ENCODE measurements around the gene EEF1AKMT3.

The EEF1AKMT3 gene

DNA sequence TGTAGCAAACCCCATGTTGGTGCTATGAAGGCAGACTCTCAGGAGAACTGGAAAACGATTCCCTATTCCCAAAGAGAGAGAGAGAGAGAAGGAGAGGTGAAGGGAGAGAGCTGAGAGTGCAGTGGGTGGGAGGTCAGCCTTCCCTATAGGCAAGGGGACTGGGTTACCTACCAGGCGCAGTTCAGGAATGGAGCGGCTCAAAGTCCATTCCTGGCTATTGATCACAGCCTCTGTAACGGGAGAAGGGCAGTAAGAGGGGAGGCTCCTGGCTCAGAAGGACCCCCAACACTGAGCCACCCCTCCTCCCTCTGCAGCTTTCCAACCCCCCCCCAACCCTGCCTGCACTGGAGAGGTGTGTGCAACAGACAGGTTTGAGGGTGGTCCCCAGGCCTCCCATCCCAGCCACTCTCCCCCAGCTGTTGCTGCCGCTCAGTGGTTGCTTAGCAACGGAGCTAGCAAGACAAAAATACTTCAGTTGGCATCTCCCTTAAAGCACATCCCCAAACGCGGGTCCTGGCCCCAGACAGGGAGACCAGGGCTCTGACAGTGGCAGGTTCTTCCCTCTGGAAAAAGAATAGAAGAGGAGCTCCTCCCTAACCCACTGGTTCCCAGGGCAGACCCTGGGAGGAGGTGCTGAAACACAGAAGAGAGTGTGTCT, 37.1 kb upstream of the EEF1AKMT3 start:
- no peak for DNase-seq

DNA sequence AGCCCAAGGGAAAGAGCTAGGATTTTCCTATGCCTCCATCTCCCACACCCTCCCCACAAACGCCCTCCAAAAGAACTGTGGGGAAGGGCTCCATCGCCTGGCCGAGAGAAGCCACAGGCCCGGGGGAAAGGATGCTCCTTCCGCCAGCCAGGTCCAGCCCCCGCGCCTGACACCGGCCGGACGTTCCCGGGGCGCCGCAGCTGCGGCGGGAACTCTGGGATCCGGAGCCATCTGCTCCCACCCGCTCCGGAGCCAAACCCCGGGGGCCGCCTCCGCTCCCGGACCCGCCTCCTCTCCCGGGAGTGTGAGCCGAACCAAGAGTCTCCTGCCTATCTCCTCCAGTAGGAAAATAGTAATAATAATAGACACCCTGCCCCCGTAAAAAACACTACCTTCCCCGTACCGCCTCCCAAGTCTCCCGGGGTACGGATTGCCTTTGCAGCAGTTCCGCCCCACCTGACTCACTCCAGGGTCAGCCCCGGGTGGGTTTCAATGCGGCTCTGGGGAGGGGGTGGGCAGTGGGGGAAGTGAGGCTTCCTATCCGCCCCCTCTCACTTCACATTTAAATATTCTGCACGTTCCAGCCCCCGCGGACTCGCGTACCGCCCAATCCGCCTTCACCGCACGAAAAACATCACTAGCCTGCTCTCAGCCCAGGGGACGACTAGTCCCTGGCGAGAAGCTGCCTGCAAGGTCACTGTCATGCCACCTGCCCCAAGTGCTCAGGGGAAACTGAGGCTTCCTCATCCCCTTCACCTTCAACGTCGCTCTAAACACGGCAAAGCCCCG, 36.3 kb upstream of the EEF1AKMT3 start:
- DNase-seq: no peak

DNA sequence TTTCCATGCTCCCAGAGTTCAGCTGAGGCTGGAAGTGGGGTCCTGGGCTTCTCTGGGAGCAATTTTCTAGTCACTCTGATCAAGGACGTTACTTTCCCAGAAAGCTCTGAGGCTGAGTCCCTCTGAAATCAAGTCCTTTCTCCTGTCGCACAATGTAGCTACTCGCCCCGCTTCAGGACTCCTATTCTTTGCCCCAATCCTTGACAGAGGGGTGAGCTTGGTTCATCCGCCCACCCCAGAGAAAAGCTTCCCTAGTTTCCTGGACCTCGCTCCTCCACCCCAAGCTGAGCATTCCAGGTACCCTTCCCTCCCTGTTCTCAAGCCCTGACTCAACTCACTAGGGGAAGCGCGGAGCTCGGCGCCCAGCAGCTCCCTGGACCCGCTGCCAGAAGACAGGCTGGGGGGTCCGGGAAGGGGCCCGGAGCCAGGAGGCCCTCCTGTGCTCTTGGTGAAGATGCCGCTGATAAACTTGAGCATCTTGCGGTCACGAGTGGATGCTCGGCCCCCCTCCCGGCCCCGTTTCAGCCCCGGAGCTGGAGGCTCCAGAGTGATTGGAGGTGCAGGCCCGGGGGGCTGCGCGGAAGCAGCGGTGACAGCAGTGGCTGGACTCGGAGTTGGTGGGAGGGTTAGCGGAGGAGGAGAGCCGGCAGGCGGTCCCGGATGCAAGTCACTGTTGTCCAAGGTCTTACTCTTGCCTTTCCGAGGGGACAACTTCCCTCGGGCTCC, 35.5 kb upstream of the EEF1AKMT3 start:
- no peak for DNase-seq

DNA sequence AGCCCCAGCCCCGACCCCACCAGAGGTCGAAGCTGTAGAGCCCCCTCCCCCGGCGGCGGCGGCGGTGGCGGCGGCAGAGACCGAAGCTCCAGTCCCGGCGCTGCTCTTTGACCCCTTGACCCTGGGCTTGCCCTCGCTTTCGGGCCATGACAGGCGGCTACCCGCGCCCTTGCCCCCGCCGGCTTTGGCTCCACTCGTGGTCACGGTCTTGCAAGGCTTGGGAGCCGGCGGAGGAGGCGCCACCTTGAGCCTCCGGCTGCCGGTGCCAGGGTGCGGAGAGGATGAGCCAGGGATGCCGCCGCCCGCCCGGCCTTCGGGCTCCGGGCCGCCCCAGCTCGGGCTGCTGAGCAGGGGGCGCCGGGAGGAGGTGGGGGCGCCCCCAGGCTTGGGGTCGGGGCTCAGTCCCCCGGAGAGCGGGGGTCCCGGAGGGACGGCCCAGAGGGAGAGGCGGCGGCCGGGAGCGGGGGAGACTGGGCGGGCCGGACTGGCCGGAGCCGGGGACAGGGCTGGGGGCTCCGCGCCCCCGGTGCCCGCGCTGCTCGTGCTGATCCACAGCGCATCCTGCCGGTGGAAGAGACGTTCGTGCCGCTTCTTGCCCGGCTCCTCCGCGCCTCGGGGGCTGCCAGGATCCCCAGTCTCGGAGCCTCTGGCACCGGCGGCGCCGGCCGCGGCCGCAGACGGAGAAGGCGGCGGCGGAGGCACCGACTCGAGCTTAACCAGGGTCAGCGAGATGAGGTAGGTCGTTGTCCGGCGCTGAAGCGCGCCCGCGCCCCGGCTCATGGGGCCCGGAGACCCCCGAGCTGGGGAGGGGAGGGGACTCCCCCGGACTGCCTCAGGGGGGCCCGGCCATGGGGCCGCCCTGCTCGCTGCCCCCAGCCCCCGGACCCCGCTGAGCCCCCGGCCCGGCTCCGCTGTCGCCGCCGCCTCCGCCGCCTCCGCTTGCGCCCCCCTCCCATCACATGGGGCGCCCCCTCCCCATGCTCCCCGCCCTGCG, 34.6 kb upstream of the EEF1AKMT3 start:
- DNase-seq: no peak

DNA sequence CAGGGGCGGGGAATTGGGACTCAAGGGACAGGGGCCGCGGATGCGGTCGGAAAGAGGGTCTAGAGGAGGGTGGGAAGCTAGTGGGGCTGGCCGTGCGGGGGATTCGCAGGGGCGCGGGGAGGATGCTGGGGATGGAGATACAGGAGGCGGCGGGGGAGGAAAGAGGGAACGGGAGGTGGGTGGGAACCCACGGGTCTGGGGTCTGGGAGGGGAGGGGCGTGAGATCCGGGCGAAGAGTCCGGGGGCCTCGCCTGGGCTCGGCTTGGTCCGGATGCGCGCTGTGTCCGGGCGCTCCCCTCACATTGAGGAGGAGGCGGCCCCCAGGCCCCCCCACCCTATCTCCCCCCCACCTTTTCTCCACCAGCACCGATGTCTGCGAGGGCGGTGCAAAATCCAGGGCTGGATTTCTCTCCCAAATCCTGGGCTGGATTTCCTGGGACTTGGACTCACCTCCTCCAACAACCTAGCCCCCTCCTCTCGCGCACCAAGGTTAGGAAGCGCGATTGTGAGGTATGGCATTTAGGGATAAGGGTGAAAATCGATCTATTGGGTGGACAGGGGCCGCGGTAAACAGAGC, 33.7 kb upstream of the EEF1AKMT3 start, which contains the start of gene AGAP2:
AGAP2 (minus strand) TSS at position 82 of the 577 bp plus-strand sequence. CDS start 496 bp downstream, outside the sequence.
- no peak for DNase-seq

DNA sequence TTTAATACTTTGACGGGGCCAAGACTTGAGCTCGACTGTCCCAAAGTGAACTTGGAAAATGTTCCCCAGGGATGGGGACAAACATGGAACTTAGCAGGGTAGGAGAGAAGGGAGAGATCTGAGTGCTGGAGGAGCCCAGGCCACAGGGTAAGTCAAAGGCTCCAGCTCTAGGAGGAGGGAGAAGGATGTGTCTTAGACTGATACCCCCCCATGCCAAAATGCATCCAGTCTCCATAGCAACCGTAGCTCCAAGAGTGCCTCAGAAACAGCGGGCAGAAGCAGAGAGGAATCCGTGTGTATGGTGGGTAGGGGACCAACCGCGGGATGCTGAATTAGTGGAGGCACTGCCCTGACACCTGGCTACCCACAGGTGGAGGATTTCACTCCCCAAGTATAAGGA, 33.0 kb upstream of the EEF1AKMT3 start:
- no peak for DNase-seq

DNA sequence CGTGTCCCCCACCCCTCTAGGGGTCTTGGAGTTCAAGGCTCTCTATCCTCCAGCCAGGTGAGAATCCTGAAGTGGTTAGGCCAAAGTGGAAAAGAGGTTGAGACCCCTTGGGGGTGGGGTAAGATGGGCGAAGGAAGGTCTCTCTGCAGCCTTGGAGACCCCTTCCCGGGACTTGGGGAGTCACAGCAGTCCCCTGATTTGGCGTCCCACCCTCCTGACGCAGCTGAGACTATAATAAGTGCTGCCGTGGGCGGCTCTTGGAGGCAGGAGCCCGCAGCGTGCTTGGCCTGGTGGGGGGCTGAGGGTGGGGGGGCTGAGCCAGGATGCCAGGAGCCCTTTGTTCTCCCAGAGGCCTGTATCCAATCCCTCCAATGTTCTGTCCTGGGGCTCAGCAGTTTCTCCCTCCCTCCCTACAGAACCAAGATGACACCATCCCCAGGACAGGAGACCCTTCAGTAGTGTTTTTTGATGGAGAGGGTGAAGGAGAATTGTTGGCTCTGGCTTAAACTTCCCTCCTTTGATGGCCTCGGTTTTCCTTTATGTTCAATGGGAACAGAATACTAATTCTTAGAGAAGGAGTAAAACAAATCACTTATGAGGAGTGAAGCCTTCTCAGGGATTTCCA, 32.4 kb upstream of the EEF1AKMT3 start:
- no peak for DNase-seq

DNA sequence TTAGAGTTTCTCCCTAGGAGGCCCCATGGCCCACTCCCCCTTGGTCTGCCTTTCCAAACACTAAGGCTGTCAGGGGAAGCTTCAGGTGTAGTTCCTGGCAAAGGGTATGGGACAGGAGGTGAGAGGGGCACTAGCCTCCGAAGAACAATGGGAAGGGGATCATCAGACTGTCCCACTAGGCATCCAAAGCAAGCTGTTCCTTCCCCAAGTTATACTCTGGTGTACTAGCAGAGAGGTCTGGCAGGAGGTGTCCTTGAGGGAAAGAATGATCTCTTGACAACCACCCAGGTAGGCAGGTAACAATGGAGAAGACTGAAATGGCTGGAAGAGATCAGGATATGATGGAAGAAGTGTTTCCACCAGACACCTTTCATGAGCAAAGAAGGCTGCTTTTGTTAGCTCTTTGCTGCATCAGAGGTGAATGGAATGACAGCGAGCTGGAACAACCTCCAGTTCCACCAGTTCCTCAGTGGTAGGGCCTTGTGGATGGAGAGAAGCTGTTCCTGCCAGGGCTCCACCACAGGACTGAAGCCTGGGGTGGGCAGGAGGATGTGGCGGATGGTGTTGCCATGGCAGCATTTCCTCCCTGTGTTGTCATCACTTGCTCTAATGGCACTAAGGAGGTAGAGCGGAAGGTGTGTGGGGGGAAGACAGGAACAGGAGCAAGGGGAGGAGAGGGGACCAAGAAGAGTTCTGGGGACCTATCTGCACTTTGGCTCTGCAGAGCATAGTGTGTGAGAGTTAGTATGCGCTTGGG, 31.6 kb upstream of the EEF1AKMT3 start:
- peak; percentile 8 for DNase-seq

DNA sequence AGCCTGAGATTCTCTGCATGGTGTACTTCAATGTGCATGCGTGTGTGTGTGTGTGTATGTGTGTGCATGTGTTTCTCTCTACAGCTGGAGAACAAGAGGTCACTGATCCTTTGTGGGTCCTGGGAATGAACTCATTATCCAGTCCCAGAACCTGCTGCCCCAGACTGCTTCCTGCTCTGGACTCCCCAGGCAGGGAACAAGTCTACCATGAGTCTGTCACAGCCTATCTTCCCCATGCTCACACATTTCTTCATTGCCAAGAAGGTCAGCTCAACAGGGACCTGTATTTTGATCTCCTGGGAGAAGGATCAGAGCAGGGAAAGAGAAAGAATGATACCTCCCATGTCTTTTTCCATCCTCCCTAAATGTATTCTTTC, 31.0 kb upstream of the EEF1AKMT3 start:
- DNase-seq: no peak

DNA sequence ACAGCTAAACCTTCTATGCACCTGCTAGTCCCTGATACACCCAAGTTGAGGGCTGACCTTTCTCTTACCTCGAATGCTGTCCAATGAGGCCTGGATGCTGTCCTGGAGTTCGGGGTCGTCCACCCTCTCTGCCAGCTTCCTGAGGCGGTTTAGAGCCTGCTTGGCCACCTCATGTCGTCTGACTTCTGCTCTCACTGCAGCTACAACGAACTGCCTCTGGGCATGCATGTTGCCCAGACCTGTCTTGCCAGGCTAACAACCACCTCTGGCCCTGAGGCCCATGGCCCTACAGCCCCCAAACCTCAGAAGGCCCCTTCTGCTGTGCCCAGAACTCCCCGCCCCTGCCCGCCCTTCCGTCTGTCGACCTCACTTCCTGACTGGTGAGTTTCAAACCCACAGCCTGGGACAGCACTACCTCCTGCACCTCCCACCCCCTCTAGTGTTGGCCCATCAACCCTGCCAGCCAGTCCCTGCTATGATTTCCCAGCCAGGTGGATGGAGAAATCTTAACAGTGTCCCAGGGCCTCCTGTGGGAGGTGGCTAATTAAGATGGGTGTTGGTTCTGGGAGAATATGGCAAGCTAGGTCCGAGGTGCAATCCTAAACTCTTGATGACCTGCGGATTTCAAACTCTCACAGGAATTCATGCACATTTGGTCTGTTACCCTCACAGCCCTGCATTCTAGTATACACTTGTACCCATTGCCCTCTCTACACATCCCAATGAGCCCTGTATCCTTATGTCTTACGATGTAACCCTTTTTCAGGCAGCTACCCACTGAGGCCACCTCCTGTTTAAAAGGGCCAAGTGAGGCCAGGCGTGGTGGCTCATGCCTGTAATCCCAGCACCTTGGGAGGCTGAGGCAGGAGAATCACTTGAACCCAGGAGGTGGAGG, 30.3 kb upstream of the EEF1AKMT3 start:
- peak; percentile 11 for DNase-seq

DNA sequence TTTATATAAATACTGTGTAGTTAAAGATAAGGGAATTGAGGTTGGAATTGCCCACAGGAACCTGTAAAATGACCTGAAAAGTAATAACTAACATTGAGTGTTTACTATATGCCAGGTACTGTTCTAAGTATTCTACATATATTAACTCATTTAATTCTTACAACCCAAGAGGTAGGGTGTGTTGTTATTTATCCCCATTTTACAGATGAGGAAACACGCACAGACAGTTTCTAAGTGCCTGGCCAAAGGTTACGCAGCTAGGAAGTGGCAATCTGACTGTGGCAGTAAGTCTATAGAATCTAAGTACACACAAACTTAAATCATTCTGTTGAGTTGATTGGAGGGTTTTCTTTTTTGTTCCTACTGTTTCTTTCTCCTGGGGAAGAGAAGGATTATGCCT, 28.6 kb upstream of the EEF1AKMT3 start:
- no peak for DNase-seq

DNA sequence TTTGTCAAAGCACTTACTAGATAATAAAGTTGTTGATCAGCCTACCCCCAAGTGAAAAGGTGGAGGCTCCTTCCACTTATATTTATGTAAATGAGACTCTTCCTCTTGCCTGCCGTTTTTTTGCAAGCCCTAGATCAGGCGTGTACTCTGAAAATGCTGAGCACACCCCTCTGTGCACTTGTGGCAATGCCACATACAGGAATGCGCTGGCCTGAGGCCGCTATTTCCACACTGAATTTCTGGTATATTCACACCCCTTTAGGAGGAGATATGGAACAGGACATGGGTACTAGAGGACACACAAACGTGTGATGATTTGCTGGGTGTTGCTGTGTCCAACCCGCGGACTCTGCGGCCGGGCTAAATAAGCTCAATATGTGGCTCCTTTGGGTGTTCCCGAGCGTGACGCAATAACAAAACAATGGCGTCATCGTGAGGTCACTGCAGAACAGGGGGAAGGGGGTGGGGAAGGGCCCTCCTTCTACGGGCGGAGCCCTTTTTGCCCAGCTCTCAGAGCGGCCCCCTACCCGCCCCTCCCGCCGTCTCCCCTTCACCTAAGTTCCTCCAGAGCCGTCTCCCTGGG, 28.1 kb upstream of the EEF1AKMT3 start:
- DNase-seq: no peak

DNA sequence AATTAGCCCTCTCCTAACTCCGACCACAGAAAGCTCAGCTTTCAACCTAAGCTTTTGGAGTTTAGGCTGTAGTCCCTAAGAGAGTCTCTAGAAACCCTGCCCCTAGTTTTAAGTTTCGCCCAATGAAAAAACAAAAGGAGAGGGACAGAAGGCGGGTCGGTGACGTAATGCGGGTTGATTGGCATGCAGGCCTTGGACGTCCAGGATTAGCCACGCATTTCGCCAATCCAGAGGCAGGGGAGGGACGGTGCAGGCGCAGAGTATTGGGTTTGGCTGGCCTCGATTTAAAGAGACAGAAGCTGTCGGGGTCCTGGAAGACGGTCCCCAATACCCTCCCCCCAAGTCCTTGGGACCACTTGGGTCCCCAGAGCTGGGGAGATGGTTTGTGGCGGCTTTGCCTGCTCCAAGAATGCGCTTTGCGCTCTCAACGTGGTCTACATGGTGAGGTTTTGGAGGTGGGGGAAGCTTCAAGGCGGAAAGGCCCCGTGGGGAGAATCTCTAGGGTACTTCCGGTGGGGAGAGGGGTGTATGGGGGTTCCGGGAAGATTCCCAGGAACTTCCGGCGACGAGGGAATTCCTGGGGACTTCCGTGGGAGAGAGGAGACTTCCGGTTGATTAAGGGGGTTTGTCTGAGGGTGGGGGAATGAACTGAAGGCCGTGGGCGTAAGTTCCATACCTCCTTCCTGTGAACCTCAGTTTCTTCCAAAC, 27.5 kb upstream of the EEF1AKMT3 start, which contains the start of gene TSPAN31:
TSPAN31 (plus strand) TSS at position 263 of the 708 bp plus-strand sequence; CDS start at position 379, 116 bp downstream.
- peak; percentile 91 for DNase-seq

DNA sequence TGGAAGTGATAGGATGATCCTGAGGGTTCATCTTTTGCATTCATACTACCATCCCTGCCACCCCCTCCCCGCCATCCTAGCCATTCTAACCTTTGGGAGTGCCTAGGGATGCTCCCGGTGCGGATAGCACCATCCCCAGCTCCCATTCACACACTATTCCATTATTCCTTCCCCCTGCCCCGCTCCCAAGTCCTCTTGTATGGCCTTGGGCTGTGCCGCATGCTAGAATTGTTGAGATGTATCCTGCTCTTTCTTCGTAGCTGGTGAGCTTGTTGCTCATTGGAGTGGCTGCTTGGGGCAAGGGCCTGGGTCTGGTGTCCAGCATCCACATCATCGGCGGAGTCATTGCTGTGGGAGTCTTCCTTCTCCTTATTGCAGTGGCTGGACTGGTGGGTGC, 26.9 kb upstream of the EEF1AKMT3 start:
- no peak for DNase-seq

DNA sequence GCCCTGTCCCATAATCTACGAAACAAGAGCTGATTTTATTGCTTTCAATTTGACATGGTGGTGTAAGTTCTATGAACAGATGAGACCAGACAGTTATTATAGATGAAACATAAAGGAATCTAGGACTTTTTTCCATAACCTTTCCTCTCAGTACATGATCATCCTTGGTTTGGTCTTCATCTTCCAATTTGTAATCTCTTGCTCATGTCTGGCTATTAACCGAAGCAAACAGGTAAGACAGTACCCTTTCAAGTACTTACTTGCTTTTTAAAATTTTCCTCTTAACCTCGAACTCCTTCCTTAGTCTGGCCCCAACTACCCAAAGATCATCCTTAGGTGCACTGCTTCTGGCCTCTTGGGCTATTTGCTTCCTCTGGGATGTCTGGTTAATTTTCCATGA, 26.4 kb upstream of the EEF1AKMT3 start:
- DNase-seq: no peak

DNA sequence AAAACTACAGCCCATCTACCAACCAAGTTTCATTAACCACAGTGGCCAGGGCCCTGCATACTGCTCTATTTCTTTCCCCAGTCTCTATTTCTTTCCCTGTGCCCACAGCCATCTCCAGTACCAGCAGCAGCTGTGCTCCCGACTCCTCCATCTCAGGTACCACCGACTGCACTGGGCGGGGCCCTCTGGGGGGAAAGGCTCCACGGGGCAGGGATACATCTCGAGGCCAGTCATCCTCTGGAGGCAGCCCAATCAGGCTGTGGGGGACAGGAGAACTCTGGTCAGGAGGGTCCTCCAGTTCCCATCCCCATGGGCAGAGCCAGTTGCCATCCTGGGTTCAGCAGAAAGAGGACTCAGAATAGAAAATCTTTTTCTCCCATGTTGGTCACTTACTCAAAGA, 23.4 kb upstream of the EEF1AKMT3 start:
- DNase-seq: no peak

DNA sequence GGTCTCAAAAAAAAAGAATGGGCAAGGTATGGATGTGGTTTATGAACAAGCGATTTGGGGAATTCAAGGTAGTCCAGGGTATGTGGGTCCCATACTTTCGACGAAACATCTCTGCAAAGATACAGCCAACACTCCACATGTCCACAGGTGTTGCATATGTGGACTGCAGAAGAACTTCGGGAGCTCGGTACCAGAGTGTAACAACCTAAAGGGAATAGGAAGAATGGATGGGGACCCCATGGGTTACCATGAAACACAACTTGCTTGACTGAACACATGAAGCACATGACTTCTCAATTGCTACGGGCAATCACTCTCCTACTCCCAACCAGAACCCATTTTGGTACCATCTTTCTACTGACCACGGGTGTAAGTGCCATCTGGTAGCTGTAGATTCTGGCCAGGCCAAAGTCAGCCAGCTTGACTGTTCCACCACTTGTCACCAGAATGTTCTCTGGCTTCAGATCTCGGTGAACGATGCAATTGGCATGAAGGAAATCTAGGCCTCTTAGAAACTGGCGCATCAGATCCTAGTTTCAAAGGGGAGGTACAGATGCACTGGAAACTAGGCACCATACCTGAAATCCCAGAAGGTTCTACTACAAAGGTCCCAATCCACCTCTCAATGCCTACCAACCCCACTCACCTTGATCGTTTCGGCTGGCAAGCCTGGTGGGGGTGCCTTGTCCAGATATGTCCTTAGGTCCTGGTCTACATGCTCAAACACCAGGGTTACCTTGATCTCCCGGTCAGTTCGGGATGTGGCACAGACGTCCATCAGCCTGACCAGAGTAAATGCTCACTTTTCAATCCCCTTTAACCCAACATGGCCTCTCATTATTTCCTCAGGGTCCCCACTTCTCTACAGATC, 21.6 kb upstream of the EEF1AKMT3 start:
- DNase-seq: no peak

DNA sequence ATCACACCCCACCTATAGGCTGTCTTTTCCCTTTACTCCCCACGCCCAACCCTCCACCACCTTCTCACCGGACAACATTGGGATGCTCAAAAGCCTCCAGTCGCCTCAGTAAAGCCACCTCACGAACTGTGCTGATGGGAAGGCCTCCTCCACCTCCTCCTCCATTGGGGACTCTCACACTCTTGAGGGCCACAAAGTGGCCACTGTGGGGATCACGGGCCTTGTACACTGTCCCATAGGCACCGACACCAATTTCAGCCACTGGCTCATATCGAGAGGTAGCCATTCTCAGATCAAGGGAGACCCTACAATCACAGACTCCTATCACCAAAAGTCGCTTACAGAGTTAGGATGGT, 21.0 kb upstream of the EEF1AKMT3 start:
- DNase-seq: no peak
